ENCODE data around the gene AKAP11.
"Not testable (repeated sequence)": the region's sequence is repeated elsewhere in the genome, so short reads cannot be mapped to it uniquely, and the experiment has no call there.

AKAP11 gene

GRCh38 chr13:42272115-42272803, at the start of gene AKAP11:
AKAP11 (plus strand) TSS chr13:42272152; CDS start chr13:42286349, 14,197 bp downstream.
- DNase-seq = peak; percentile 65

GRCh38 chr13:42223681-42224080, 48.3 kb upstream of the AKAP11 start:
- DNase-seq = no peak

GRCh38 chr13:42225051-42225450, 46.9 kb upstream of the AKAP11 start:
- DNase-seq = no peak

- DNase-seq = not testable (repeated sequence)
These were observed 45.2 kb upstream of the AKAP11 start for GRCh38 chr13:42226759-42227158.

- DNase-seq = no peak
These were observed 43.4 kb upstream of the AKAP11 start for GRCh38 chr13:42228527-42228926.

- DNase-seq = no peak
These were observed 42.7 kb upstream of the AKAP11 start for GRCh38 chr13:42229287-42229686.

- no peak for DNase-seq
These were observed 39.3 kb upstream of the AKAP11 start for GRCh38 chr13:42232671-42233070.

GRCh38 chr13:42233726-42234125, 38.2 kb upstream of the AKAP11 start:
- no peak for DNase-seq

GRCh38 chr13:42239161-42239560, 32.8 kb upstream of the AKAP11 start:
- DNase-seq = no peak

GRCh38 chr13:42239644-42240043, 32.3 kb upstream of the AKAP11 start:
- peak; percentile 25 for DNase-seq

GRCh38 chr13:42246541-42246940, 25.4 kb upstream of the AKAP11 start:
- no peak for DNase-seq

- DNase-seq = peak; percentile 40
These were observed 24.1 kb upstream of the AKAP11 start for GRCh38 chr13:42247883-42248282.

- DNase-seq = no peak
These were observed 16.1 kb upstream of the AKAP11 start for GRCh38 chr13:42255886-42256285.

- DNase-seq = no peak
These were observed 13.2 kb upstream of the AKAP11 start for GRCh38 chr13:42258747-42259146.

GRCh38 chr13:42259515-42259914, 12.4 kb upstream of the AKAP11 start:
- DNase-seq = no peak

GRCh38 chr13:42260903-42261654, 10.9 kb upstream of the AKAP11 start:
- no peak for DNase-seq

- peak; percentile 58 for DNase-seq
These were observed 5.5 kb upstream of the AKAP11 start for GRCh38 chr13:42266473-42266872.

- DNase-seq = no peak
These were observed 1.6 kb upstream of the AKAP11 start for GRCh38 chr13:42270160-42270856.

- no peak for DNase-seq
These were observed 1.1 kb upstream of the AKAP11 start for GRCh38 chr13:42270857-42271215.

GRCh38 chr13:42271337-42272114, 426 bp upstream of the AKAP11 start:
- DNase-seq = peak; percentile 99

- no peak for DNase-seq
These were observed 838 bp downstream of the AKAP11 start for GRCh38 chr13:42272804-42273175.

- DNase-seq = no peak
These were observed 2.6 kb downstream of the AKAP11 start for GRCh38 chr13:42274386-42275097.

GRCh38 chr13:42275098-42275471, 3.1 kb downstream of the AKAP11 start:
- no peak for DNase-seq
